Coronary artery (tissue), 2 donors: Measurements from ENCODE around the gene KIF22.

Source experiments
- DNase-seq: peaks from one replicate; pipeline ENCODE4 v3.0.0-alpha.2; 2017; ENCODE audit warnings: low spot score
- H3K27ac ChIP-seq, 2 donors: fragments of 200-600 bp; sonication (generic); one replicate each; pipeline ENCODE4 v1.5.1; 2016 to 2019
- H3K4me3 ChIP-seq: fragments of 200-600 bp; sonication (generic); 2 replicates; pipeline ENCODE4 v1.5.1; 2016; ENCODE audit warnings: mild to moderate bottlenecking, moderate library complexity
- CTCF ChIP-seq: fragments of 200-600 bp; sonication (generic); IDR thresholded peaks from one replicate; pipeline ENCODE4 v1.5.1; 2019; ENCODE audit warnings: antibody characterized with exemption

KIF22 gene

DNA sequence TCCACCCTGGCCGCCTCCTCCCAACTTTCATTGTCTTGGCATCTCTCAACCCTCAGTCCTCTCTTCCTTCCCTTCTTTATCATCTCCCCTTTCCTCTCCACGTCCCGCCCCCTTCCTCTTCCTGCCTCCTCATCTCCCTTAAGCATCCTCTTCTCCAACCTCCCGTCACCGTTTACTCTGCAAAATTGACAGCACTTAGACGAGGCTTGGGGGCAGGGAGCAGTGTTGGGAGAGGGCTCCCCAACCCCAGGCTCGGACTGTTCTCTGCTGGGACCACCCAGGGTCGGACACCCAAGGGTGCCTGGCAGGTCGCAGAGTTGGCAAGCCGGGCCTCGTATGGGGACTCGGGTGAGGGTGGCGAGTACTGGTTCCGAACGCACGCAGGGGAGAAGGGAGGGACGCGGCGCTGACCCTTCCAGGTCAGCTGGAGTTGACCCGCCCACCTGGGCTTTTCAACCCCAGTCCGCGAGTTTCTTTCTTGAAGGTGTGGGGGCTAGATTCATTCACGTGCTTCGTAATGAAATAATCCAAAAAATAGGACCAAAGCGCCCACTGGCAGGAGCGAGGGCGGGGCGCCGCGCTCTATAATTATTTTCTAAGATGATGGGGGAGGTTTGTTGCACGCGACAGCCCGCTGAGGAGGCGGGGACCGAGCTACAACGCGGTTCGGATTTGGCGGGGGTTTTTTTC is 24.6 kb downstream of the KIF22 start:
- Histone ChIP-seq H3K4me3 (peak overlapping the region; percentile 78), H3K27ac (peak overlapping the region; percentile 95 to 98)
- peak; percentile 83 for DNase-seq
- TF ChIP-seq CTCF = no peak

DNA sequence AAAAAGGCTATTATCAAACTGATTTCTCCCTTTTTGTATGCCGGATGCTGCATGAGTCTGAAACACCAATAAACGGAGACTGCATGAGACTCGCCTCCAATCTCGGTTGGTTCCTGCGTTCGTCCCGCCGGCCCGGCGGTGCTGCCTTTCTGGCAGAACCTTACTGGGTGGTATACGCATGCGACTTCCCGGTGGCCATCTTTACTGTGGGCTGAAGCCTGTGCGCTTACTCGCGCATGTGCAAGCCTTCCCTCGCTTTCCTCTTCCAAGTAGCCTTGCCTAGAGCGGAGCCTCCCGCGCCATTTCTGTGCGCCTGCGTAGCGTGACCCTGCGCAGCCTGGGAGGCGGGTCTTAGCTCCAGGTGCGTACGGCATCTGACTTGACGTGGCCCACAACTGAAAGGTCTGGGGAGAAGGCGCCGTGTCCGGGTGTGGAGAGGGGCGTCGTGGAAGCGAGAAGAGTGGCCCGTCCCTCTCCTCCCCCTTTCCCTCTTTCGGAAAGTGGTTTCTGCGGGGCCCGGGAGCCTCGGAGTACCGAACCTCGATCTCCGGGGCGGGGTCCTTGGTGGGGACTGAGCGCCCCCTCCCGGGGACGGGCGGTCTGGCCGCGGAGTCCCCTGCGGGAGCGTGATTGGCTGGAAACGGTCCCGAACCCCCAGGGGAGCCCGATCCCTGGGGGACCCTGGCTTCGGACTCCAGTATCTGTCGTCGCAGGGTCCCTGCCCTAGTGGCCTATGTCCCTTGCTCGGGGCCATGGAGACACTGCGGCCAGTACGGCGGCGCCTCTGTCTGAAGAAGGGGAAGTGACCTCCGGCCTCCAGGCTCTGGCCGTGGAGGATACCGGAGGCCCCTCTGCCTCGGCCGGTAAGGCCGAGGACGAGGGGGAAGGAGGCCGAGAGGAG is 25.5 kb downstream of the KIF22 start, which contains the start of gene PAGR1:
Gene PAGR1, plus strand, starts transcription at position 360 of the 901 bp plus-strand sequence. Its CDS starts 374 bp downstream, at position 734.
- peak; percentile 100 for DNase-seq
- Histone ChIP-seq H3K4me3 (peak within 1 kb of the TSS; percentile 88), H3K27ac (peak within 1 kb of the TSS; percentile 95 to 98)
- TF ChIP-seq CTCF = peak; percentile 92

- Histone ChIP-seq H3K4me3 (peak overlapping the region; percentile 88), H3K27ac (peak overlapping the region; percentile 95 to 98)
- no peak for TF ChIP-seq CTCF
- peak; percentile 85 for DNase-seq
Measured at GRCh38 chr16:29816694-29817441, 26.3 kb downstream of the KIF22 start.

- Histone ChIP-seq H3K4me3 (no peak overlapping the region), H3K27ac (no peak overlapping the region)
- peak; percentile 64 for DNase-seq
- no peak for TF ChIP-seq CTCF
Measured at GRCh38 chr16:29818082-29818481, 27.5 kb downstream of the KIF22 start.

- TF ChIP-seq CTCF = no peak
- peak overlapping the region; percentile 81 for H3K4me3 ChIP-seq
- peak; percentile 74 for DNase-seq
- no peak overlapping the region for H3K27ac ChIP-seq
Measured at GRCh38 chr16:29819506-29819905, 29.0 kb downstream of the KIF22 start.

DNA sequence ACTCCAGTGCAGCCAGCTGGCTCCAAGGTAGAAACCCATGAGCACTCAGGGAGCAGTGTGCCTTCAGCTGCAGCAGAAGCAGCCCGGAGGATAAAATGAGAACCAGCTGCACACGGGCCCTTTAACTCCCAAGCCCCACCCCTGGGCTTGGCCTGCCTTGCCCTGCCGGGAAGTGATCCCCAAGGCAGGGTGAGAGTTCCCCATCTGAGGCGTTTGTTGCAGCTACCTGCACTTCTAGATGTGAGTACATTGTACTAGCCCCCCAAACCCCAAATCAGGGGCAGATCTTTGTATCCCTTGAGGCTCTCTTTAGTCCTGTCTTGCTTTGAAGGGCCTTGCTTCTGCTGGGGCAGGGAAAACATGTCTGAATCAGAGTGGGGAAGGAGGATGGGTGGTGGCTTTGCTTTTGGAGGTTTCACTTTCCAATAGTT is 29.7 kb downstream of the KIF22 start, which contains the start of gene MVP:
Gene MVP, plus strand, starts transcription at position 192 of the 431 bp plus-strand sequence. CDS start 10,088 bp downstream, outside the sequence.
- peak; percentile 82 for DNase-seq
- Histone ChIP-seq H3K27ac (peak within 1 kb of the TSS; percentile 75 to 87), H3K4me3 (peak within 1 kb of the TSS; percentile 81)

More for the DNA sequence above, 29.7 kb downstream of the KIF22 start, which contains the start of gene MVP:
- TF ChIP-seq CTCF = no peak
